HCT116 (cell line): ENCODE data around the gene ZNF416. TPM values are rescaled to one million over a fixed set of nuclear protein-coding genes. Genes with fewer than 3 reads are reported as not detected.

ENCODE experiments used
- ATAC-seq: fragments of 200-7000 bp; cut with Tn5 transposase; 2 replicates; pipeline ENCODE4 v1.9.1; 2020; ENCODE audit warnings: mild to moderate bottlenecking, moderate library complexity
- Bru-seq: library from RNA; stranded (reverse); fragments of 400-500 nt; gene quantifications from one replicate; lab custom pipeline; 2021; lab: Mats Ljungman, UMichigan
- BruChase-seq, 2 experiments: library from RNA; stranded (reverse); fragments of 400-500 nt; gene quantifications; one replicate each; lab custom pipeline; 2021; lab: Mats Ljungman, UMichigan
- BruUV-seq: library from RNA; stranded (reverse); fragments of 400-500 nt; replicated peaks from 2 replicates; lab custom pipeline; 2021; lab: Mats Ljungman, UMichigan
- CTCF ChIA-PET: fragments of 300-600 bp; sonication (Branson Sonifier 250); formaldehyde crosslinking; loops from one replicate; lab custom pipeline; 2021; ENCODE audit warnings: antibody characterized with exemption; lab: Charles Lee
- POLR2A ChIA-PET: fragments of 300-600, 350-600 bp; sonication (Branson Sonifier 250); formaldehyde crosslinking; loops from one replicate; lab custom pipeline; 2021; ENCODE audit warnings: antibody characterized with exemption; lab: Charles Lee
- RAD21 ChIA-PET, 2 experiments: fragments of 300-600 bp; sonication (Branson Sonifier 250); formaldehyde crosslinking; loops; one replicate each; lab custom pipeline; 2023; ENCODE audit warnings: low total read pairs in 2 of 2; ENCODE audit not compliant: uncharacterized antibody in 2 of 2, unreplicated experiment in 2 of 2, low non-redundant PET in 1 of 2; lab: Charles Lee
- DNase-seq: peaks from one replicate; pipeline ENCODE4 v3.0.0-alpha.2; 2010; ENCODE audit warnings: low read depth, low spot score
- H2AFZ ChIP-seq: fragments of 200-600 bp; shearing (Covaris generic), sonication (generic); 2 replicates; pipeline ENCODE4 v1.6.1; 2017; ENCODE audit warnings: low read depth, mixed run types, mixed read lengths, antibody characterized with exemption, low read length; ENCODE audit not compliant: poor library complexity, severe bottlenecking
- H3K27ac ChIP-seq: 2 replicates; pipeline ENCODE4 v1.5.1; 2012; ENCODE audit warnings: low read depth, low read length
- H3K27me3 ChIP-seq: fragments of 200-600 bp; sonication (generic); 2 replicates; pipeline ENCODE4 v1.6.1; 2016; ENCODE audit warnings: mixed run types, low read length, mixed read lengths; ENCODE audit not compliant: insufficient read depth
- H3K36me3 ChIP-seq, 2 experiments: fragments of 200-500 bp in 1 of 2; fragments of 200-600 bp in 1 of 2; sonication (Bioruptor generic) in 1 of 2; sonication (generic) in 1 of 2; 2 replicates each; pipeline versions ENCODE4 v1.5.1 to v1.6.1; 2014 to 2016; ENCODE audit warnings: low read length in 2 of 2, inconsistent platforms in 1 of 2, mixed read lengths in 1 of 2, mixed run types in 1 of 2; ENCODE audit not compliant: insufficient read depth in 2 of 2, control insufficient read depth in 1 of 2
- H3K4me1 ChIP-seq, 2 experiments: fragments of 200-600 bp in 1 of 2; sonication (generic) in 1 of 2; 2 replicates each; pipeline versions ENCODE4 v1.5.1 to v1.6.1; 2012 to 2017; ENCODE audit warnings: low read length in 2 of 2, inconsistent platforms in 1 of 2, mild to moderate bottlenecking in 1 of 2, mixed read lengths in 1 of 2, mixed run types in 1 of 2, moderate library complexity in 1 of 2; ENCODE audit not compliant: insufficient read depth in 2 of 2, control insufficient read depth in 1 of 2
- H3K4me2 ChIP-seq: fragments of 200-600 bp; sonication (generic); 2 replicates; pipeline ENCODE4 v1.6.1; 2017; ENCODE audit warnings: mixed run types, low read length, mixed read lengths
- H3K4me3 ChIP-seq, 2 experiments: fragments of 200-600 bp in 1 of 2; sonication (generic) in 1 of 2; replicated peaks in 1 of 2; 2 replicates each; pipeline ENCODE4 v1.5.1; 2011 to 2016; ENCODE audit warnings: low read length in 2 of 2, control low read depth in 1 of 2, low read depth in 1 of 2, mild to moderate bottlenecking in 1 of 2, mixed read lengths in 1 of 2, mixed run types in 1 of 2
- H3K79me2 ChIP-seq: fragments of 200-600 bp; sonication (generic); 2 replicates; pipeline ENCODE4 v1.6.1; 2017; ENCODE audit warnings: mild to moderate bottlenecking, mixed run types, low read length, moderate library complexity, mixed read lengths; ENCODE audit not compliant: insufficient read depth
- H3K9ac ChIP-seq: fragments of 200-600 bp; sonication (generic); 2 replicates; pipeline ENCODE4 v1.6.1; 2016; ENCODE audit warnings: low read length, mixed read lengths
- H3K9me2 ChIP-seq: fragments of 200-600 bp; sonication (generic), shearing (Covaris generic); 2 replicates; pipeline ENCODE4 v1.6.1; 2017; ENCODE audit warnings: mixed run types, mild to moderate bottlenecking, moderate library complexity; ENCODE audit not compliant: insufficient read depth
- H3K9me3 ChIP-seq, 2 experiments: fragments of 200-500 bp in 1 of 2; fragments of 200-600 bp in 1 of 2; sonication (Bioruptor generic) in 1 of 2; sonication (generic) in 1 of 2; 2 replicates each; pipeline ENCODE4 v1.6.1; 2014 to 2017; ENCODE audit warnings: low read length in 2 of 2, mixed read lengths in 2 of 2, inconsistent platforms in 1 of 2, low read depth in 1 of 2, mild to moderate bottlenecking in 1 of 2, mixed run types in 1 of 2, moderate library complexity in 1 of 2; ENCODE audit not compliant: control insufficient read depth in 1 of 2, insufficient read depth in 1 of 2
- H4K20me1 ChIP-seq: fragments of 200-600 bp; sonication (generic), shearing (Covaris generic); 2 replicates; pipeline ENCODE4 v1.6.1; 2017; ENCODE audit warnings: mixed run types, mild to moderate bottlenecking, moderate library complexity; ENCODE audit not compliant: insufficient read depth
- ATF3 ChIP-seq: IDR thresholded peaks from 2 replicates; pipeline ENCODE4 v1.6.1; 2012
- CBX3 ChIP-seq: IDR thresholded peaks from 2 replicates; pipeline ENCODE4 v1.6.1; 2012; ENCODE audit warnings: low read depth
- CEBPB ChIP-seq: IDR thresholded peaks from 2 replicates; pipeline ENCODE4 v1.6.1; 2012; ENCODE audit warnings: low read depth
- CTCF ChIP-seq, 3 experiments: fragments of 200-600 bp in 1 of 3; sonication (generic) in 1 of 3; IDR thresholded peaks in 2 of 3; conservative IDR thresholded peaks in 1 of 3; 2 replicates each; pipeline ENCODE4 v1.5.1; 2012 to 2017; ENCODE audit warnings: low read depth in 2 of 3, low read length in 2 of 3, antibody characterized with exemption in 1 of 3, borderline replicate concordance in 1 of 3, control low read depth in 1 of 3, mild to moderate bottlenecking in 1 of 3, mixed read lengths in 1 of 3, mixed run types in 1 of 3, moderate library complexity in 1 of 3; ENCODE audit not compliant: insufficient read depth in 1 of 3
- EZH2phosphoT487 ChIP-seq: fragments of 200-600 bp; IDR thresholded peaks from 2 replicates; pipeline ENCODE4 v1.6.1; 2018; ENCODE audit warnings: antibody characterized with exemption, borderline replicate concordance
- JUND ChIP-seq: IDR thresholded peaks from 2 replicates; pipeline ENCODE4 v1.6.1; 2012
- POLR2A ChIP-seq: IDR thresholded peaks from 2 replicates; pipeline ENCODE4 v1.7.0; 2011; ENCODE audit warnings: borderline replicate concordance; ENCODE audit not compliant: insufficient read depth, insufficient read length; ENCODE audit errors: extremely low read depth
- RAD21 ChIP-seq: IDR thresholded peaks from 2 replicates; pipeline ENCODE4 v1.6.1; 2012; ENCODE audit warnings: low read depth, mild to moderate bottlenecking
- REST ChIP-seq: IDR thresholded peaks from 2 replicates; pipeline ENCODE4 v1.6.1; 2012; ENCODE audit warnings: low read depth
- SIN3A ChIP-seq: IDR thresholded peaks from 2 replicates; pipeline ENCODE4 v1.6.1; 2012; ENCODE audit warnings: low read depth
- SP1 ChIP-seq: IDR thresholded peaks from 2 replicates; pipeline ENCODE4 v1.6.1; 2012; ENCODE audit warnings: low read depth
- SRF ChIP-seq: IDR thresholded peaks from 2 replicates; pipeline ENCODE4 v1.6.1; 2012; ENCODE audit warnings: low read depth
- TCF7L2 ChIP-seq: IDR thresholded peaks from 2 replicates; pipeline ENCODE4 v1.7.0; 2011; ENCODE audit warnings: borderline replicate concordance, inconsistent platforms; ENCODE audit not compliant: insufficient read depth, insufficient read length; ENCODE audit errors: extremely low read depth
- ZFX ChIP-seq: fragments of 450-650 bp; IDR thresholded peaks from 2 replicates; pipeline ENCODE4 v1.6.1; 2017
- ZNF274 ChIP-seq: fragments of 200-500 bp; sonication (Bioruptor generic); IDR thresholded peaks from 2 replicates; pipeline ENCODE4 v1.6.1; 2014; ENCODE audit warnings: mild to moderate bottlenecking, low read depth, low read length, inconsistent platforms
- intact Hi-C: fragments of 100-400 bp; cut with micrococcal nuclease; formaldehyde crosslinking; loops from 2 replicates; pipeline ENCODE4 v1.10.0; 2022
- long read RNA-seq: library from polyadenylated mRNA; unstranded; transcript quantifications from one replicate; pipeline ENCODE4 v2.0.0, GENCODE V29; 2021; ENCODE audit not compliant: unreplicated experiment
- polyA plus RNA-seq: library from polyadenylated mRNA; unstranded; fragments of >200 nt; gene quantifications from 2 replicates; pipeline ENCODE4 v1.2.1, GENCODE V29; 2012; ENCODE audit warnings: missing spikeins
- total RNA-seq: library from RNA; stranded (reverse); gene quantifications from one replicate; pipeline ENCODE4 v1.2.1, GENCODE V29; 2021; ENCODE audit not compliant: unreplicated experiment
- TF ChIP-seq, protein P1 (sequence below): IDR thresholded peaks from 2 replicates; pipeline ENCODE4 v1.6.1; 2011; ENCODE audit warnings: mild to moderate bottlenecking, low read length, moderate library complexity; ENCODE audit not compliant: insufficient replicate concordance; ENCODE audit errors: extremely low read depth

The ZNF416 gene
- total RNA-seq (4.0 TPM), Bru-seq, nascent RNA (percentile 73 among the genes with signal in this experiment), BruChase-seq, experiment 1, labeled RNA remaining after a 6-hour chase (percentile 48 among the genes with signal in this experiment), BruChase-seq, experiment 2, labeled RNA remaining after a 2-hour chase (percentile 55 among the genes with signal in this experiment)
- 1.4 and 2.1 TPM in 2 replicates for polyA plus RNA-seq
- long read RNA-seq, transcript ZNF416-201 (4 exons, 2,561 nt), result major isoform, 10 of 12 reads
- long read RNA-seq, partial matches to known transcripts, result 0 of 12 reads
- long read RNA-seq, other reads (novel, unspliced or antisense), result 2 of 12 reads

DNA sequence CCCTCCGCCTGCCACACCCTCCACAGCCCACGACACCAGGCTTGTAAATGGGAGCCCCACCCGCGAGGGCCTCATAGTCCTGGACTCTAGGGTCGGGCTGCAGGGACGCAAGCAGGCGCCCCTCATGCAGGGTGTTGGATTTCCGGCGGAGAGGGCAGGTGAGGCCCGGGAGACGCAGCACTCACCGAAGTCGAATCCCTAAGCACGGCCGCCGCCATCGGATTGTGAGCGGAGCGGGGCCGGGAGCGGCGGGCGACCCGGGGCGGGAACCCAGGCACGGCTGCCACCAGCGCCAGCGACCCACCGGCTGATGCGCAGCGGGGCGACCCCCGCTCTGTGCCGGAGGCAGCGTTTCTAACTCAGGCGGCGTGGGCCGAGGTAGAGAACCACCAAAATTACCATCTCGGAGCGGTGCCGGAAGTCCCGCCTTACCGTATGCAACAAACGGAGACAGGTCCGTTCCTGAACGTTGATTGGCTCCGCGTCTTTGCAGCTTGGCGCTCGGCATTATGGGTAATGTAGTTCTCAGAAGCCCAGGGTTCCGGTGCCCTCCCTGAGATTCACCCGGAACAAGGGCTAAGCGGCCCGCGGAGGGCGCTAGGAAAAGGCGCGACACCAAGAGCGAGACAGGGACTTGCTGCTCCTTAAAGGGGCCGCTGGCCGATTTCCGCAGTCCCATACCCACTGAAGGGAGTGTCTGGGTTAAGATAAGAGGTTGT, at the start of gene ZNF416:
TSS of gene ZNF416 (minus strand) at position 425 of the 719 bp plus-strand sequence. CDS start at position 218, 207 bp downstream.
- intact Hi-C loops, result loop anchor here (1.0 to 10.0 kb wide), 6 partner anchors 21 to 338 kb away; partner anchors contain the start of genes ZNF134, ZNF17, ZNF417 and ZNF530
- BruUV-seq, result no TSS peak
- peaks cover 25 to 32% of the 10 kb centered on the region in 2 experiments; a peak in 3 of 4 replicates for H3K9me3 ChIP-seq
- TF ChIP-seq SIN3A (peak; percentile 30; the same call in 1 of the 2 replicates), SP1 (peak; percentile 89), ZNF274 (no peak), CEBPB (no peak), CBX3 (peak; percentile 84), TCF7L2 (peak; percentile 34), POLR2A (no peak), ATF3 (no peak), JUND (no peak), SRF (peak; percentile 42; the same call in 1 of the 2 replicates), EZH2phosphoT487 (no peak), RAD21 (0 out of 2 replicates have a peak, but pooled peaks have one; percentile 31), ZFX (peak; percentile 34; the same call in 1 of the 2 replicates), REST (no peak), CTCF (IDR thresholded peaks at IDR 0.05 in 2 of 3, conservative IDR thresholded peaks at IDR 0.05 in 1 of 3; ENCODE audit: borderline replicate concordance in 1 of 3, insufficient read depth in 1 of 3, low read depth in 2 of 3, low read length in 2 of 3) (0 out of 6 replicates have a peak, but pooled peaks of 2 of the 3 experiments have one; percentile 9 to 12)
- TF ChIP-seq, protein P1, sequence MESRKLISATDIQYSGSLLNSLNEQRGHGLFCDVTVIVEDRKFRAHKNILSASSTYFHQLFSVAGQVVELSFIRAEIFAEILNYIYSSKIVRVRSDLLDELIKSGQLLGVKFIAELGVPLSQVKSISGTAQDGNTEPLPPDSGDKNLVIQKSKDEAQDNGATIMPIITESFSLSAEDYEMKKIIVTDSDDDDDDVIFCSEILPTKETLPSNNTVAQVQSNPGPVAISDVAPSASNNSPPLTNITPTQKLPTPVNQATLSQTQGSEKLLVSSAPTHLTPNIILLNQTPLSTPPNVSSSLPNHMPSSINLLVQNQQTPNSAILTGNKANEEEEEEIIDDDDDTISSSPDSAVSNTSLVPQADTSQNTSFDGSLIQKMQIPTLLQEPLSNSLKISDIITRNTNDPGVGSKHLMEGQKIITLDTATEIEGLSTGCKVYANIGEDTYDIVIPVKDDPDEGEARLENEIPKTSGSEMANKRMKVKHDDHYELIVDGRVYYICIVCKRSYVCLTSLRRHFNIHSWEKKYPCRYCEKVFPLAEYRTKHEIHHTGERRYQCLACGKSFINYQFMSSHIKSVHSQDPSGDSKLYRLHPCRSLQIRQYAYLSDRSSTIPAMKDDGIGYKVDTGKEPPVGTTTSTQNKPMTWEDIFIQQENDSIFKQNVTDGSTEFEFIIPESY, result peak; percentile 22

More for the DNA sequence above, at the start of gene ZNF416:
- ChIA-PET RAD21 (interaction anchor here in 1 of 2 experiments (0.6 kb wide), 1 partner anchor 178 kb away, joined by 3 read pairs; no protein-coding TSS in a partner anchor), CTCF (no interaction called here), POLR2A (no interaction called here)
- peak within 1 kb of the TSS; percentile 68 for H3K27ac ChIP-seq
- no peaks in the 10 kb centered on the region for H3K9me2 ChIP-seq
- peaks cover 2 to 18% of the 10 kb centered on the region in 2 experiments; a peak in 3 of 4 replicates for H3K4me1 ChIP-seq
- peak; percentile 95 for ATAC-seq
- peaks cover 10% of the 10 kb centered on the region; the same call in 1 of the 2 replicates for H3K79me2 ChIP-seq
- H2AFZ ChIP-seq, result peak within 1 kb of the TSS; percentile 78
- H4K20me1 ChIP-seq, result no peaks in the 10 kb centered on the region
- peak within 1 kb of the TSS; percentile 90 for H3K4me2 ChIP-seq
- H3K4me3 ChIP-seq, result peak within 1 kb of the TSS; percentile 74 to 78
- no peaks in the 10 kb centered on the region for H3K27me3 ChIP-seq
- peak within 1 kb of the TSS; percentile 59 for H3K9ac ChIP-seq
- peak; percentile 99 for DNase-seq
- peaks cover 4 to 20% of the 10 kb centered on the region in 2 experiments for H3K36me3 ChIP-seq
